H4 (cell line): ENCODE results near the gene AVPR2. TPM values are rescaled to one million over a fixed set of nuclear protein-coding genes. Genes with fewer than 3 reads are reported as not detected.
A peak's percentile ranks its signal among the peaks of the same experiment; 100 is the strongest.

Source experiments
- DNase-seq: peaks from one replicate; pipeline ENCODE4 v3.0.0-alpha.2; 2015; ENCODE audit warnings: low spot score
- total RNA-seq: library from RNA; depleted of rRNA; stranded (reverse); fragments of >200 nt; shearing (Covaris generic); gene quantifications from 2 replicates; pipeline ENCODE4 v1.2.3, GENCODE V29; 2014

Gene AVPR2
- total RNA-seq, 1 experiment from 2014 or later: 0.14 TPM

DNA sequence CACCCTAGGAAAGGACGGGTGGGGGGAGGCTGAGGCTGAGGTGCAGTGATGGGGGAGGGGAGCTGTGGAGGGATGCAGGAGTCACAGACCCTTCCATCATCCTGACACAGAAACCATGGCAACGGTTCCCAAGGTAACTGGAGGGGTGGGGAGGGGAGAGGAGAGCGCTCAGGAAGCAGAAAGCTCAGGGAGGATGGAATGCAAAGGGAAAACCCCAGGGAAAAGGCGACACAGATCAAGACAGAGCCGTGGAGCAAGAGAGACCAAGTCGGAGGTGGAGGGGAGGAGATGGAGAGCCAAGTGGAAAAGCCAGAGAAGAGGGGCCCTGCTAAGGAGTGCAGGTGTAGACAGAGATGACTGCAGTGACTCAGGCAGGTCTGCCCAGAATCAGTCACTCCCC is 33.0 kb upstream of the AVPR2 start:
- DNase-seq: no peak

DNA sequence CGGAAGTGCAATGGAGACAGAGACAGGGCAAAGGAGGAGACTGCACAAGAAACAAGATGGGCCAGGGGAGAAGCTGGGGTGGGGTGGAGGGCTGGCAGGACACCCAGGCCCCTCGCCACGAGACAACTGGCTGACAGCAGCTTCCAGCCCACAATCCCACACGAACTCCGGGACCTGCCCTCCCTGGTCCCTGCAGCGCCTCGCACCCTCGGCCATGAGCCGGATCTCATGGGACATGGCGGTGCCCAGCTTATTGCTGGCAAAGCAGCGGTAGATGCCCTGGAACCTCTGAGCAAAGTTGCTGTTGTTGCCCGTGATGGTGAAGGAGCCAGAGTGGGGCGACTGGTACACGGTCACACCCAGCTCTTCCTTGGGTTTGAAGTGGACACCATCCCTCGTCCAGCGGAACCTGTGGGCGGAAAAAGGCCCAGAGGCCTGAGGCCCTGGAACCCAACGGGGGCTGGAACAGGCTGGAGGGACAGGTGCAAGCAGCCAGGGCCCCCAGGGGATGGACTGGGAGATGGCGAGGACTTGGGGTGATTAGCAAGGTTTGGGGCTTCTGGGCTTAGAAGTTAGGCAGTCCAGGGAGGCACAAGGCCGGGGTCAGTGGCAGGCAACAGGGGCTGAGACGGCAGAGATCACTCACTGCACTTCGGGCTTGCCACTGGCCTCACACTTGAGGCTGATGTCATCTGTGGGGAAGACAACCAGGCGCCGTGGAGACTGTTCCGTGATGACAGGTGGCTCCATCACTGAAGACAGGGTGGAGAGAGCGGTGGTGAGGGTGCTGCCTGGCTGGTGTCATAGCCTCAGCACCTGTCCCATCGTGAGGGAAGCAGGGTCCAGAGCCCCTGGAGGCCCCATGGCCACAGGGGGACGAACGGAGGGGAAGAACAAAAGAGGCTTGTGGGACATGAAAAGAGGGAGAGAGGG is 32.3 kb upstream of the AVPR2 start:
- no peak for DNase-seq

DNA sequence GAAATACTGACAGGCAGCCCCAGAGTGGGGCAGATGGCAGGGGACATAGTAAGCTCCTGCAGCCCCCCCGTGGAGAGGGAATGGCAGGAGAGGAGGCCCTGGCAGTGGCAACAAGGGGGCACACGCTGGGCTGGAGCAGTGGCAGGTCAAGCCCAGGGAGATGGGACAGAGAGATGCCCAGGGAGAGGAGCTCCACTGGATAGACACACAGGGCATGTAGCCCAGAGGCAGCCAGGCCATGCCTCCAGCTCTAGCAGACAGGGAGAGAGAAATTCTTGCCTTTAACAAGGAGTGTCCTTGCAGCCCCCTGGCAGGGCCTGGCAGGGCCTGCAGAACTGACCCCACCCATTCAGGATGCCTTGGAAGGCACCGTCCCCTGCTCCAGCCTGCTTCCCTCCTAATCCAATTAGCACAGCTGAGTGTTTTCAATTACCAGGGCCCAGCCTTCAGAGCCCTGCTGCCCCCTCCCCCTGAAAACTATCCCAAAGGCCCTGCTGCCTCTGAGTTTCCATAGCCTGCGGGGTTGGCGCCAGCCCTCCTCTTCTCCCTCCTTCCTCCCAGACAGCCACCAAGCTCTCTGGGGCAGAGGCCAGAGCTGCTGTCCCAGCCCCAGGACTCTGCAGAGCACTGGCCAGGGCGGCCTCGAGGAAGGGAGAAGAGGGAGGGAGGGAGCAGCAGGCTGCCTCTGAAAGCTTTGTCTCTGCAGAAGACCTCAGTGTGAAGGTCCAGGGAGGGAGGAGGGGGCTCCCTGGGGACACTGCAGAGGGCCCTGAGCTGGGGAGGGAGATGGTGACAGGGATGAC is 31.0 kb upstream of the AVPR2 start:
- no peak for DNase-seq

DNA sequence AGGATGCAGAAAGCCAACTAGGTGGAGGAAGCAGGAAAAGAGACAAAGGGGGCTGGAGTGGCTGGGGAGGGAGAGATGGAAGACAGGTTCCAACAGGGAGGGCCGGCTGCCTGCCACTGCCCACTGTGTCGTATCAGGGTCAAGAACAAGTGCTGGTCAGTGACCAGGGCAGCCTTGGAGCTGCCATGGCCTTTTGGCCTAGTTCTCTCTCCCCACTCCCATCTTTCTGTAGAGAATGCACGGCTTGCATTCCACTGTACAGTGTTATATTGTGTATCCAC is 30.4 kb upstream of the AVPR2 start:
- no peak for DNase-seq

DNA sequence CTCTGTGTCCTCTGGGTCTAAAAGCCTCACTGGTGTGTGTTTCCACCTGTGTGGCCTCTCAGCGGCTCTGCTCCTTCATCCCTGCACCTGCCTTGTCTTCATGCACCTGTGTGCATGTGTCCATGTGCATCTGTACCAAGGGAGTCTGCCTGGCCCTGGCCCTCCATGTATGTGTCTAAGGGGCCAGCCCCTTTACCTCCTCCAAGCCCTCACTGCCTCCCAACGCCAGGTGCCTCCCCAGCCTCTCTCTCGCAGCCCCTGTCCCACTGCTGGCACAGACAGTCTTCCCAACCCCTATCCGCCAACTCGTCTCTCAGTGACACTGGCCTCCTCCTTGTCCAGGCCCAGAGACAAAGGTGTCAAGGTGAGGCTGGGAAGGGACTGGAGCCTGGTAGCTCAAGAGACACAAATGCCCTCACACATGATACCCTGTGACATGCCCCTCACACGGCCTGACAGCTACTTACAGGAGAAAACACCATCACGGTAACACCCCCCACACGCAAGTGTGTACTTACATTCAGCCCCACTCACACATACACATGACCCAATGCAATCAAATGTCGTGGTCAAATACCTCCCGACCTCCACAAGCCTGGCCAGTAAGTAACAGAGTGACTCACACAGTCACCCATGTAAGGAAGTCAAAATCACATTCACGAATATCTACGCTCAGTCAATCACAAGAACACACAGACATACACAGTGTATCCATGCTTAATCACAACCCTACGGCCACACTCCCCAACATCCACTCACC is 29.9 kb upstream of the AVPR2 start:
- DNase-seq: no peak

DNA sequence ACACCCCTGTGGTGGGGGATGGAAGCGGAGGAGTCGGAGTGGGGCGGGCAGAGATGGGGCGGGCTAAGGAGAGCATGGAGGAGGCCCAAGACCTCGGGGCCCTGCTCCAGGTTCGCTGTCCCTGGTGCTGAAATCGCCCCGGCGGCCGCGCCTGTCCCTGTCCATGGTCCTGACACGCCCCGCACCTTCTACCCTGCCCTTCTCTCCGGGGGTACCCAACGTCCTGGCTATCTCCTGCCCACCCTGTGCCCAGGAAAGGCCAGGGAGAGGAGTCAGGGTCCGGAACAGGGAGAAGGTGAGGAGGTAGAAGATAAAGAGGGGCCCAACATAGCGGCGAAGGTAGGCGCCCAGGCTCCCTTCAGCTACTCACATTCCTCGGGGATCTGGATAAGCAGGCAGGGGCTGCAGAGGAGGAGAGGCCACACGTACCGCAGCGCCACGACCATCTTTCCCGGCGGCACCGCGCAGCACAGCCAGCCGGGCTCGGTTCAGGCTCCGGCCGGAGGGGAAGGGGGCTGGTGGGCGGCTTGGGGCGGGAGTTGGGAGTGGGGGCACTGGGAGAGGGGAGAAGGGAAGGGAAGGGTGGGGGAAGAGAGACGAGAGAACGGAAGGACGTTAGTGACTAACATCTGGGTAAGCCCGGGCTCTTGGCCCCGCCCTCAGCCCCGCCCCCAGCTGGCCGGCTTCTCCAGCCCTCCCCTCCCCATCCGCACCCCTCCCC is 28.9 kb upstream of the AVPR2 start:
- DNase-seq: no peak

DNA sequence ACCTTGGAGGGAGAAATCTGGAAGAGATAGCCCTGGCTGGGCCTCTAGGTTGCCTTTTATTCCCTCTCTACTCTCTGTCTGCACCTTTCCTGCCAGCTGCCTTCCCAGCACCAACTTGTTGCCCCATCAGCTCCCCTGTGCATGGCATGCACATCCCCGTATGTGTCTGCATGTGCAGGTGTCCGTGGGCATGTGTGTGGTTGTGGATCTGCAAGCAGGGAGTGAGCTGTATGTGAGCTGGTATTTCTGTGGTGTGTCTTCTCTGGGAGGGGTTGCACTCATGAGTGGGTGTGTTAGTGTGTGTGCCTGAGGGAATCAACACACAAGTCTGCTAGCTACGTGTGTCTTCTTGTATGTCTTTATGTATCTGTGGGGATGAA is 28.4 kb upstream of the AVPR2 start:
- no peak for DNase-seq

DNA sequence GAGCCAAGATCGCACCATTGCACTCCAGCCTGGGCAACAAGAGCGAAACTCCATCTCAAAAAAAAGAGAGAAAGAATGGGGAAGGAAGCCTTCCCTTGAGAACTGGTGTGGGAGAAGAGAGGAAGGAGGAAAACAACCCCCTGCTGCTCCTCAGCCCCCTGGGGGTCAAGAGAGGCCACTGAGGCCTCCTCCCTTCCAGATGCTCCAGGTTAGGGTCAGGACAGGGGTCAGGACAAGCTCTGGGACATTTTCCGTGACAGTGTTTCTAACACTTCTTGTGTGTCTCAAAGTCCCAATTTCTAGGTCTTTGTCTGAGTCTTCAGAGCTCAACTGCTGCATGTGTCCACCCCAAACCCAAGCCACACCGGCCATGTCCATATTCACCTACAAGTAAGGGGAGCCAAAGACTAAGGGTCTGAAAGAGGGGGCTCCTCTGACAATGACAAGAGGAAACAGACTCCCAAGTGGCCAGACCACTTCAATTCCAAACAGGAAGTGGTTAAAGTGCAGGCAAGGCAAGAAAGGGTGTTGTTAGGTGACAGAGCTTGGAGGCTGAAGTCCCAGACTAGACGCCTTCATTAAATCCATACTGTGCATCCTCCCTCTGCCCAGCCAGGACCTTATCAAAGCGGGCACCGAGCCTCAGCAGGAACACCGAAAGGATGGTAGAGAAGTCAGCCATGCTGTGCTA is 26.8 kb upstream of the AVPR2 start:
- no peak for DNase-seq

DNA sequence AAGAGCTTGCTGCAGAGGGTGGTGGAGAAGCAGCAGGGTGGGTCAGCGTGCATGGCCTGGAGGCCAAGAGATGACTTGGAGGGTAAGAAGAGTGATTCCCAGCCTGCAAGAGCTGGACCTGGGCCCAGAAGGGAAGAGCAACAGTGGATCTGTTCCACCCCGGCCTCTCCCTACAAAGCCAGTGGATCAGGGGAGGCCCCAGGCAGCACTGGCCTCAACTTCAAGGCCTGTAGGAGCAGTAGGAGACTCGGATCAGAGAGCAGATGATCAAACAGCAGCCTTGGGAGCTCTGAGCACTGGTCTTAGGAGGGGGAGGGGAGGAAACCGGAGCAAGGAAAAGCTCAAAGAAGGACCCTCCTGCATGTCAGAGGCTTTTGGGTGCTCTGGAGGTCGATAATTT is 26.1 kb upstream of the AVPR2 start:
- DNase-seq: no peak

DNA sequence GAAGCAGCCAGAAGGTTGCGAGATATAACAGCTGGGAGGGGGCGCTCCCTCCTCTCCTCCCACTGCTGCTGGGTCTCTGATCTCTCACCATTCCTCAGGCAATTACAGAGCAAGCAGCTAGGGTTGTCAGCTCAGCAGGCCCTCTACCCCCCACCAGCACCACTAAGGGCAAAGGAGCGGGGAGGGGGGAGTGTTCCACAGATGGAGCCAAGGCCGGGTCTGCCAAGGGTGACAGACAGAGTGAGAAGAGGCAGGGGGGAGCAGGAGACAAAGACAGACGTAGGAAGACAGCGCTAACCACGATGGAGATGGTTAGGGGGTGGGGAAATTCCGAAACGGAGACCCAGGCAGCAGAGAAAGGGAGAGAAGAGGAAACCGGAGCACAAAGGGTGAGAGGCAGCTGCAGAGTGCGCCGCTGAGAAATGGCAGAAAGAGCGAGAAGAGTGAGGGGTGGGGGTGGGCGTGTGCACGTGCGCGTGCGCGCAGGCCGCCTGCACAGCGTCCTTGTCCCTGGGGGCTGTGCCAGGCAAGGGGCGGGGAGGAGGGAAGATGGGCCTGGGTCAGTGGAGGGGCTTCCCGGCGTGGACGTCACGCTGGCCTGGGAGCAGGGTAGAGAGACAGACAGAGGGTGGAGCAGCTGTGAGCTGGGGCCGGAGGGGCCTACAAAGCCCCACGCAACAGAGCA is 25.4 kb upstream of the AVPR2 start:
- no peak for DNase-seq

DNA sequence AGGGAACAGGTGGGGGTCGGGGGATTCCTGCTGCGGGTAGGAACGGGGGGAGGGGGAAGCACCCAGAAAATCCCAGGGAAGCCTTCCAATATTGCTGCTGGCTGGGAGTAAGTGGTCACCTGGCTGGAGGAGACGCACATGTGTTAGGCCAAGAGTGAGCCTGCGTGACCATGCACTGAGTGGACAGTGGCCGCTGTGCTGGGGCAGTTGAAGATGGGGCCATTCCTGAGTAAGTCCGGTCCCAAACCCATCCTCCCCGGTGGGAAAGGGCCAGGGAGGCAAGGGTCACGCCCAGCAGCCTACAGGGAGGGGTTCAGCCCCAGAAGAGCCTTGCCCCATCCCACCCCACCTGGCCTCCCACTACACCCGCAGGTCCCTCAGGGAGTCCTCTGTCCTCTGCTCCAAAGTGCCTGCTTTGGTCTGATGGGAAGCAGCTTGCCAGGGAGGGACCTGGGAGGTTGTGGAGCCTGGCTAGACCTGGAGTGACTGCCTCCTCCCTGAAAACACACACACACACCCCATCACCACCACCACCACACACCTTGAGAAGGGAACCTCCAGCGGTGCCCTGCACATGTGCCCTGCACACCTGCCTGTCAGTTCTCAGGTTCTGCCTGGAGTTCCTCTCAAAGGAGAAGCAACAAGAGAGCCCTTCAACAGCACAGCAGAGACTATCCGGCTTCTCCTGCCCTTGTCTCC is 24.6 kb upstream of the AVPR2 start:
- no peak for DNase-seq

DNA sequence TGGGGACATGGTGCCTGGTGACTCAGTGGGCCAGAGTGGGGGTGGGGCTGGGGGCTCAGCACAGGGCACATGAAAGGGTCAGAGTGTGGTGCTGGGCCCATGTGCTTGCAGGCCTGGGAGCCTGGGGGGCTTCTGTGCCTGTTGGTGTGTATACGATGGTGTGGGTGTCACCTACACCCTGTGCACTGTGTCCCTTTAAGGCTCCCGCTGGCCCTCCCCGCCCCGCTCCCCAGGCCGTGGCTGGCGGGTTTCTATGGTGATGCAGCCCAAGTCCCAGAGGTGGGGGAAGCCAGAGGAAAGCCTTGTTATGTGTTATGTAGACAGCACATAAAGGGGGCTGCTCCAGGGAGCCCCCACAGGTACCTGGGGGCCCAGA is 24.0 kb upstream of the AVPR2 start:
- no peak for DNase-seq

DNA sequence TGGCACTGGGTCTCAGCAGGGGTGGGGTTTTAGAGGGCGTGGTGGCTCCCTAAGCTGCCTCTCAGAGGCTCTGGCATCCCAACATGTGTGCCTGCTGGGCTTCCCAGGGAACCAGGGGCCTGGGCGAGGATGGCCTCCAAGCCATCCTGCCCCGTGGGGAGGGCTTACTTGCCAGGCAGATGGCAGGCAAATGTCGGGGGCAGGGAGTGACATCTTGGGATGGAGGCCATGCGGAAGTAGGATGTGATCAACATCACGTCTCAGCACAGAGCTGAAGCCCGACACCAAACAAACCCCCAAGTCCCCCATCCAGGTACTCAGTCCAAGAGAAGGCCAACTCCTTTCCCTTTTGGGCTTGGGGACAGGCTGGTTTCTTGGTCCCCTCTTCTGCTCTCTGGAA is 23.2 kb upstream of the AVPR2 start:
- no peak for DNase-seq

DNA sequence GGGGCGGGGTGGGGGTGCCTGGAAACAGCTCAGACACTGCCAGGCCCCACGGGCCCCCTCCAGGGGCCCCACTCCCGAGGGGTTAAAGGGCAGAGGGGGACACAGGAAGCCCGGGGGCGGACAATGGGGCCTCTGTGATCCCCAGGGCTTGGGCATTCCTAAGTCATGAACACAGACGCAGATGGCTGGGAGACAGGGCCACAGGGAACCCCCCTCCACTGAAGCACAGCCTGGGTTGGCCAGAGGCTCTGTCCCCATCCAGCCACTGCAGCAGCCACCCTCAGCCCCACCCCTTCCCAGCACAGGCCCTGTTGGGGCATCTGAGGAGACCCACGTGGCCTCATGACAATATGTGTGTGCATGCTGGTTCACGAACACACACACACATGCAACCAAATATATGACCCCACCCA is 22.4 kb upstream of the AVPR2 start:
- peak; percentile 28 for DNase-seq

DNA sequence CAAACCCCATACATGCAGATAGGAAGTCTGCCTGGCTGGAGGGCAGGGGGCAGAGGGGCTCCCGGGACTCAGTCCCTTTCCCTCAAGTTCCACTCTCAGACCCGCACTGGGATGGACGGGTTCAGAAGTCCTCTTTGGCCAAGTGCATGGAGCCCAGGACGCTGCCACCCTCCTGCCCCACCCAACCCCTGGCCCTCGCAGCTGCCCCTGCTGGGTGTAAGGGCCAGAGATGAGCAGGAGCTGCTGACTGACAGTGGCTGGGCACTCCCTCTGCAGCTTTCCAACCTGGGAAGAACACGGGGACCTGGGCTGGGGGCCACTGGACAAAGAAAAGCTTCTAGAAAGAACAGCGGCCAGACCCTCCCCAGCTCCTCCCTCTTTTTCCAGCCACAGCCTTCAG is 21.9 kb upstream of the AVPR2 start:
- no peak for DNase-seq

DNA sequence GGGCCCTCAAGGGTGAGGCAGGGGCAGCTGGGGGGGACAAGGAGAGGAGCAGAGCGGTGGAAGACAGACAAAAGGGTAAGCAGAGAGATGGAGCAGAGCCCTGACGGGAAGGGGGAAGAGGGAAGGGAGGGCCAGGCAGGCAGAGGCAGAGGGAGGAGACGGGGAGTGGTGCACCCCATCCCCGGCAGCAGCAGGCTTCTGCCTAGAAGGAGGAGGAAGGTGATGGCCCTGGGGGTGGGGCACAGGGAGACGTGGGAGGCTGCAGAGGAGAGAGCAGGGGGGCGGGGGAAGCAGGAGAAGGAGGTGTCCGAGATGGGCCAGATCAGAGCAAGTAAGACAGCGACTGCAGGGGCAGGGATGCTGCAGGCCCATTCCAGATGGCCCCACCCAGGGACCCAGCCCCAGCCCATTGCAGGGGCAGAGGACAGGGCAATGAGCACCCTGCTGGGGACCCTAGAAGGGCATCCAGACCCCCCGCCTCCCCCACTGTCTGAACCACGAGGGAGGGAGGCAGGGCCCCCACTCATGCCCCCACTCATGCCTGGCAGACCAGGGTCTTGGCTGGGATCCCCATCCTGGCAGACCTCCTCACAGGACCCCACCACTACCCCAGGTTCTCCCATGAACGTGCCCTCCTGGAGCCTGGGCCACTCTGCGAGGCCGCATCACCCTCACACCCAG is 21.2 kb upstream of the AVPR2 start:
- no peak for DNase-seq

DNA sequence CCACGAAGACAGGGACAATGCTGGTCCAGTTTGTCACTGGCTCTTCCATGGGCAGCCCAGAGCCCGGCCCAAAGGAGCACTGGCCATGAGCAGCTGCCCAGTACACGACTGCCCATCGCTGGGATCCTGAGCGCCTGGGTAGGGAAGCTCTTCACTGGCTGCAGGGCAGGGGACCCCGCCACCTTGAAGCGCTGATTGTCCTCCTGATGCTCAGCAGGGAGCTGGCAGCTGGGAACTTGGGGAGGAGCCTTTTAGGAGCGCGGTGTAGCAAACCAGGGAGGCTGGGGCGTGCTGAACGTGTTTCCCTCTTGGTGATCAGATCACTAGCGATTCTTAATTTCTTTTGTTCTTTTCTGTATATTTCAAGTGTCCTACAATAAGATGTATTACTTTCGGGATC is 20.3 kb upstream of the AVPR2 start:
- no peak for DNase-seq

DNA sequence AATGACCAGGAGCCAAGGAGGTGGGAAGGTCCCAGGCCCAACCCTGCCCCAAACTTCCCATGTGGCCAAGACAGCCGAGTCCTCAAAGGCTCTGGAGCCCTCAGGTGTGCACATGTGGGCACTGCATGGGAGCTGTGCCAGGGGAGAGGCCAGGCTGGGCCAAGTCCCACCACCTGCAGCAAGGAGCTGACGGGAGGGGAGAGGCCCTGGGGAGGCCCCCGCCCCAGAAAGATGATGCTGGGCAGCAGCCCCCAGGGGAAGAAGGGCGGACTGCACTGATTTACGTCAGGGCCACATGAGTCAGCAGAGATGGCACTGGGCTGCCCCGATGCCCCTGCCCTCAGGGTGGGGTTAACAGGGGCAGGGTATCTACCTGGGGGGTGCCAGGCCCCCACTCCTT is 19.9 kb upstream of the AVPR2 start:
- DNase-seq: no peak

DNA sequence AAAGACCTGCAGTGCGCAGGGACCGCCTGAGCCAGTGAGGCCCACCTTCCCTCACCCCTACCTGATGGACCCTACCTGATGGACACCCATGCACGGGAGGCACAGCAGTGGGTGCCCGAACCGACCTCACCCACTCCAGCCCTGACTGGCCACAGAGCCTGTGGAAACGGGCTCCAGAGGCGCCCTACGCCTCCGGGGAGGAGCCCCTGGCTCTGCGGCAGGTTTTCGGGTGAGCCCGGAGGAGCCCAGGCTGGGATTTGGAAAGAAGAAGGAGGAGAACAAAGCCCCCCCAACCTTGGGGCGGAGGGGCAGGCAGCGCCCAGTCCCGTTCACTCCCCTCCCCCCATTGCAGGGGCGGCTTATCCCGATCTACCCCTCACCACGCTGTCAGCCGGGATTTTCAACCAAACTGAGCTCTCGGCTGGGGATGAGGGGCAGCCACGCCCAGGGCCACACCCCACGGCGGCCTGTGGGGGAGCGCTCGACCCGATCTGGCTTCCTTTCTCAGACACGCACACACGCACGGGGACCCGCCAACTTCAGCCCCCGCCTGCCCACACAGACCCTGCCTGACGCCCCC is 19.2 kb upstream of the AVPR2 start:
- no peak for DNase-seq
